Skeletal muscle satellite cell (primary cell): Measurements from ENCODE around the gene ACTR3C.
"Not testable (repeated sequence)": the region's sequence is repeated elsewhere in the genome, so short reads cannot be mapped to it uniquely, and the experiment has no call there.

Experiments
- H3K27me3 ChIP-seq: 2 replicates; pipeline ENCODE4 v1.7.0; 2013; ENCODE audit warnings: low read length; ENCODE audit not compliant: control insufficient read depth, insufficient read depth
- H3K36me3 ChIP-seq: 2 replicates; pipeline ENCODE4 v1.7.0; 2013; ENCODE audit warnings: mild to moderate bottlenecking, control low read depth, low read length; ENCODE audit not compliant: insufficient read depth
- H3K4me1 ChIP-seq: 2 replicates; pipeline ENCODE4 v1.7.0; 2013; ENCODE audit warnings: low read length; ENCODE audit not compliant: control insufficient read depth, insufficient read depth
- H3K4me2 ChIP-seq: 2 replicates; pipeline ENCODE4 v1.7.0; 2013; ENCODE audit warnings: mild to moderate bottlenecking, low read length
- H3K4me3 ChIP-seq: 2 replicates; pipeline ENCODE4 v1.7.0; 2013; ENCODE audit warnings: low read length
- H3K9ac ChIP-seq: 2 replicates; pipeline ENCODE4 v1.7.0; 2013; ENCODE audit warnings: mild to moderate bottlenecking, low read depth, low read length, moderate library complexity
- H3K9me3 ChIP-seq: replicated peaks from 2 replicates; pipeline ENCODE4 v1.7.0; 2013; ENCODE audit warnings: mild to moderate bottlenecking, control low read depth, low read length

ACTR3C gene

DNA sequence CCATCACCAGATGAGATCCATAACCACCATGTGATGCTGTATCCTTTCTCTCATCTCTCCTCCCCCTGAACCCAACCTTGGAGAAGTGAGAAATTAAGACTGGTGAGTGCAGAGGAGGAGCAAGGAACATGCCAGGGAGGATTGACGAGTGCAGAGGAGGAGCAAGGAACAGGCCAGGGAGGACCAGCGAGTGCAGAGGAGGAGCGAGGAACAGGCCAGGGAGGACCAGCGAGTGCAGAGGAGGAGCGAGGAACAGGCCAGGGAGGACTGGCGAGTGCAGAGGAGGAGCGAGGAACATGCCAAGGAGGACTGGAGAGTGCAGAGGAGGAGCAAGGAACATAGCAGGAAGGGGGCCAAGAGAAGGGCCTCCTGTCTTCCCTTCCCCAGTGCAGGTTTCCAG lies 118.8 kb downstream of the ACTR3C start:
- H3K4me3 ChIP-seq, H3K27me3 ChIP-seq, H3K4me2 ChIP-seq, H3K9me3 ChIP-seq, H3K9ac ChIP-seq, H3K4me1 ChIP-seq, H3K36me3 ChIP-seq: not testable (repeated sequence)

DNA sequence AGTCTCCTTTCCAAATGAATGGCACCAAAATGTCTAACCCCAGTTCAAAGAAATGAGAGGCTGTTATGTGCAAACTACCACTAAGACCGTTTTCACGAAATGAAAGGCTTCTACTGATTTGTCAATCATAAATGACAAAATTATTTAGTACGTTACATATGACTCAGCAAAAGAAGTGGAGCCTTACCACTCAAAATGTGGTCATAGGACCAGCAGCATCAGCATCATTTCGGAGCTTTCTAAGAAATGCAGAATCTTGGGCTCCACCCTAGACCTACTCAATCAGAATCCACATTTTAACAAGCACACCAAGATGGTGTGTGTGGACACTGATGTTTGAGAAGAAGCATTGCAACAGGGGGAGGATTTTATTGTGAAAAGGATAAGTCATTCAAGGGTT lies 120.5 kb downstream of the ACTR3C start:
- not testable (repeated sequence) for H3K4me1 ChIP-seq, H3K27me3 ChIP-seq, H3K4me3 ChIP-seq, H3K4me2 ChIP-seq, H3K36me3 ChIP-seq, H3K9me3 ChIP-seq, H3K9ac ChIP-seq
